Neural cell (in vitro differentiated cells): Measurements from ENCODE around the gene CPT2. TPM values are rescaled to one million over a fixed set of nuclear protein-coding genes. Genes with fewer than 3 reads are reported as not detected.

Experiments
- H2AFZ ChIP-seq: fragments of 200-600, 300-800 bp; sonication (generic), shearing (Covaris generic); 2 replicates; pipeline ENCODE4 v1.6.0; 2014; ENCODE audit warnings: low read depth, mild to moderate bottlenecking, antibody characterized with exemption, low read length, moderate library complexity
- H3F3A ChIP-seq: fragments of 200-600 bp; shearing (Covaris generic); 2 replicates; pipeline ENCODE4 v1.6.1; 2016; ENCODE audit warnings: mild to moderate bottlenecking, moderate library complexity, mixed read lengths, antibody characterized with exemption, low read length; ENCODE audit not compliant: insufficient read depth, poor library complexity, severe bottlenecking
- H3K27ac ChIP-seq: fragments of 200-600, 300-800 bp; sonication (generic), shearing (Covaris generic); 2 replicates; pipeline ENCODE4 v1.5.1; 2014; ENCODE audit warnings: mild to moderate bottlenecking, low read length, moderate library complexity
- H3K27me3 ChIP-seq: fragments of 300-800, 200-600 bp; sonication (generic), shearing (Covaris generic); 2 replicates; pipeline ENCODE4 v1.6.0; 2014; ENCODE audit warnings: mild to moderate bottlenecking, low read depth, low read length, moderate library complexity; ENCODE audit not compliant: insufficient read depth
- H3K36me3 ChIP-seq: fragments of 300-800, 200-600 bp; sonication (generic), shearing (Covaris generic); 2 replicates; pipeline ENCODE4 v1.5.1; 2014; ENCODE audit warnings: mild to moderate bottlenecking, antibody characterized with exemption, low read length, moderate library complexity; ENCODE audit not compliant: insufficient read depth
- H3K4me2 ChIP-seq: fragments of 300-800, 200-600 bp; sonication (generic), shearing (Covaris generic); 2 replicates; pipeline ENCODE4 v1.6.0; 2014; ENCODE audit warnings: mild to moderate bottlenecking, low read length
- H3K4me3 ChIP-seq: fragments of 300-800, 200-600 bp; sonication (generic), shearing (Covaris generic); 2 replicates; pipeline ENCODE4 v1.5.1; 2014; ENCODE audit warnings: mild to moderate bottlenecking, low read length, moderate library complexity
- H3K79me2 ChIP-seq: fragments of 200-600 bp; shearing (Covaris generic); replicated peaks from 2 replicates; pipeline ENCODE4 v1.6.0; 2014; ENCODE audit warnings: mild to moderate bottlenecking, low read length, moderate library complexity; ENCODE audit not compliant: insufficient read depth
- H3K9ac ChIP-seq: fragments of 300-800, 200-600 bp; sonication (generic), shearing (Covaris generic); 2 replicates; pipeline ENCODE4 v1.6.1; 2016; ENCODE audit warnings: mild to moderate bottlenecking, low read length, mixed read lengths
- H3K9me2 ChIP-seq: fragments of 200-600 bp; shearing (Covaris generic); 2 replicates; pipeline ENCODE4 v1.6.1; 2016; ENCODE audit warnings: mild to moderate bottlenecking, low read length, mixed read lengths; ENCODE audit not compliant: insufficient read depth
- H3K9me3 ChIP-seq: fragments of 200-600, 300-800 bp; sonication (generic), shearing (Covaris generic); 2 replicates; pipeline ENCODE4 v1.6.1; 2016; ENCODE audit warnings: mild to moderate bottlenecking, mixed run types, low read length, moderate library complexity, mixed read lengths
- H4K20me1 ChIP-seq: fragments of 200-600 bp; shearing (Covaris generic); 2 replicates; pipeline ENCODE4 v1.6.1; 2016; ENCODE audit warnings: mild to moderate bottlenecking, mixed run types; ENCODE audit not compliant: insufficient read depth
- EP300 ChIP-seq: fragments of 450-650 bp; conservative IDR thresholded peaks from 2 replicates; pipeline ENCODE4 v1.6.1; 2014; ENCODE audit warnings: antibody characterized with exemption, mild to moderate bottlenecking, moderate library complexity; ENCODE audit not compliant: poor library complexity, severe bottlenecking
- EZH2 ChIP-seq: fragments of 200-600, 300-800 bp; shearing (Covaris generic), sonication (generic); IDR thresholded peaks from 2 replicates; pipeline ENCODE4 v1.6.1; 2014; ENCODE audit warnings: antibody characterized with exemption, low read length, borderline replicate concordance, mild to moderate bottlenecking; ENCODE audit not compliant: insufficient read depth, poor library complexity, severe bottlenecking
- MXI1 ChIP-seq: fragments of 450-650 bp; conservative IDR thresholded peaks from 2 replicates; pipeline ENCODE4 v1.6.1; 2014; ENCODE audit warnings: antibody characterized with exemption, mild to moderate bottlenecking; ENCODE audit not compliant: poor library complexity, severe bottlenecking
- POLR2AphosphoS5 ChIP-seq: IDR thresholded peaks from 2 replicates; pipeline ENCODE4 v1.6.1; 2012
- RAD21 ChIP-seq: fragments of 450-650 bp; conservative IDR thresholded peaks from 2 replicates; pipeline ENCODE4 v1.6.1; 2014; ENCODE audit warnings: antibody characterized with exemption, mild to moderate bottlenecking, moderate library complexity
- SMC3 ChIP-seq: fragments of 450-650 bp; conservative IDR thresholded peaks from 2 replicates; pipeline ENCODE4 v1.6.1; 2014; ENCODE audit warnings: antibody characterized with exemption, mild to moderate bottlenecking, moderate library complexity; ENCODE audit not compliant: poor library complexity
- TAF1 ChIP-seq: IDR thresholded peaks from 2 replicates; pipeline ENCODE4 v1.6.1; 2012; ENCODE audit warnings: low read depth
- polyA plus RNA-seq: library from polyadenylated mRNA; depleted of rRNA; stranded (reverse); fragments of >200 nt; gene quantifications from 2 replicates; pipeline ENCODE4 v1.2.3, GENCODE V29; 2014
- TF ChIP-seq, protein P1 (sequence below): IDR thresholded peaks from 2 replicates; pipeline ENCODE4 v1.6.1; 2012; ENCODE audit warnings: borderline replicate concordance
- TF ChIP-seq, protein P2 (sequence below): fragments of 450-650 bp; IDR thresholded peaks from 2 replicates; pipeline ENCODE4 v1.5.1; 2014; ENCODE audit warnings: antibody characterized with exemption, mild to moderate bottlenecking, moderate library complexity; ENCODE audit not compliant: poor library complexity, severe bottlenecking

The CPT2 gene
- polyA plus RNA-seq, 1 donor from 2014 or later: 5.3 TPM

DNA sequence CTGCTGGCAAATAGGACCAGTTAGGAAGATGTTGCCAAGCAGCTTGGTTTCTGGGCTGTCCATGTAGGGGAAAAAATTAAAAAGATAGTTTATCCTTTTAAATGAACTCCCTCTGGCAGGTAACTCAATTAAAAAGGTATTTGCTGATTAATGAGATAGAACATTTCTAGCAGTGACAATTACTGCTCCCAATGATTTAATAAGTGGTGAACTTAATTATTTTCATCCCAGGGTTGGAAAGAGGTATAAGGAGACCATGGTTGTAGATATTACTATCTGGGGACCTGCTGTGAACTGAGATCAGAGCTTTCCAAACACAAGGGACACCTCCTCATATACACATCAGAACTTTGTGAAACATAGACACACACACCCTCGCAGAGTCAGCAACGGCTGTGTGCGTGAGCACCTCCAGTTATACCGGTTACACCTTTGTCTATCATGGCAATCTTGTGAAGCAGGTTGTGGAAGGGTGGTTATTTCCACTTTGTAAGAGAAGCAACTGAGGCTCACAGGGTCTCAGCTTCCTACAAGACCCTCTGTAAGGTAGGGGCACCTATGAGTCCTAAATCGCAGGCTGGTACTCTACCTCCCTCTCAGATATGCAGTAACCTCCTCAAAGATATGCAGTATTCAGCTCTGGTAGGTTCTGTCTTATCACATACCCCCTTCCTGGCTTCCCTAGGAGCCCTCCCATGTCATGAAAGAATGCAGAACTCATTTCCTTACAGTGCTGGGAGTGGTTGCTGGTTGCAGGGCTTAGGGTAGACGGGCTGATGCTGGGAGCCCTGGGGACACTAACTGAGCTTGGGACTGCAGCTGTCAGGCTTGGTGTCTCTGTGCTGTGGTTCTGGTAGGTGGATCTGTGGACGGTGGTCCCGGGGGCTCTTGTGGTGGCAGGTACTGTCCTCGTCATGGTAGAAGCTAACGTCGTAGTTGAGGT lies 60.2 kb downstream of the CPT2 start:
- Histone ChIP-seq H3K4me2 (no peak overlapping the region), H3K9ac (no peak overlapping the region), H3K9me3 (no peaks in the 10 kb centered on the region), H4K20me1 (no peaks in the 10 kb centered on the region), H3K9me2 (no peaks in the 10 kb centered on the region), H2AFZ (no peak overlapping the region), H3K4me3 (no peak overlapping the region), H3F3A (no peaks in the 10 kb centered on the region), H3K79me2 (no peaks in the 10 kb centered on the region), H3K27me3 (no peaks in the 10 kb centered on the region), H3K36me3 (peaks cover 7% of the 10 kb centered on the region), H3K27ac (no peak overlapping the region)
- TF ChIP-seq, protein P1, sequence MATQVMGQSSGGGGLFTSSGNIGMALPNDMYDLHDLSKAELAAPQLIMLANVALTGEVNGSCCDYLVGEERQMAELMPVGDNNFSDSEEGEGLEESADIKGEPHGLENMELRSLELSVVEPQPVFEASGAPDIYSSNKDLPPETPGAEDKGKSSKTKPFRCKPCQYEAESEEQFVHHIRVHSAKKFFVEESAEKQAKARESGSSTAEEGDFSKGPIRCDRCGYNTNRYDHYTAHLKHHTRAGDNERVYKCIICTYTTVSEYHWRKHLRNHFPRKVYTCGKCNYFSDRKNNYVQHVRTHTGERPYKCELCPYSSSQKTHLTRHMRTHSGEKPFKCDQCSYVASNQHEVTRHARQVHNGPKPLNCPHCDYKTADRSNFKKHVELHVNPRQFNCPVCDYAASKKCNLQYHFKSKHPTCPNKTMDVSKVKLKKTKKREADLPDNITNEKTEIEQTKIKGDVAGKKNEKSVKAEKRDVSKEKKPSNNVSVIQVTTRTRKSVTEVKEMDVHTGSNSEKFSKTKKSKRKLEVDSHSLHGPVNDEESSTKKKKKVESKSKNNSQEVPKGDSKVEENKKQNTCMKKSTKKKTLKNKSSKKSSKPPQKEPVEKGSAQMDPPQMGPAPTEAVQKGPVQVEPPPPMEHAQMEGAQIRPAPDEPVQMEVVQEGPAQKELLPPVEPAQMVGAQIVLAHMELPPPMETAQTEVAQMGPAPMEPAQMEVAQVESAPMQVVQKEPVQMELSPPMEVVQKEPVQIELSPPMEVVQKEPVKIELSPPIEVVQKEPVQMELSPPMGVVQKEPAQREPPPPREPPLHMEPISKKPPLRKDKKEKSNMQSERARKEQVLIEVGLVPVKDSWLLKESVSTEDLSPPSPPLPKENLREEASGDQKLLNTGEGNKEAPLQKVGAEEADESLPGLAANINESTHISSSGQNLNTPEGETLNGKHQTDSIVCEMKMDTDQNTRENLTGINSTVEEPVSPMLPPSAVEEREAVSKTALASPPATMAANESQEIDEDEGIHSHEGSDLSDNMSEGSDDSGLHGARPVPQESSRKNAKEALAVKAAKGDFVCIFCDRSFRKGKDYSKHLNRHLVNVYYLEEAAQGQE: no peak
- TF ChIP-seq RAD21 (no peak), TAF1 (no peak), SMC3 (no peak), EZH2 (no peak), EP300 (no peak), MXI1 (no peak)
- TF ChIP-seq, protein P2, sequence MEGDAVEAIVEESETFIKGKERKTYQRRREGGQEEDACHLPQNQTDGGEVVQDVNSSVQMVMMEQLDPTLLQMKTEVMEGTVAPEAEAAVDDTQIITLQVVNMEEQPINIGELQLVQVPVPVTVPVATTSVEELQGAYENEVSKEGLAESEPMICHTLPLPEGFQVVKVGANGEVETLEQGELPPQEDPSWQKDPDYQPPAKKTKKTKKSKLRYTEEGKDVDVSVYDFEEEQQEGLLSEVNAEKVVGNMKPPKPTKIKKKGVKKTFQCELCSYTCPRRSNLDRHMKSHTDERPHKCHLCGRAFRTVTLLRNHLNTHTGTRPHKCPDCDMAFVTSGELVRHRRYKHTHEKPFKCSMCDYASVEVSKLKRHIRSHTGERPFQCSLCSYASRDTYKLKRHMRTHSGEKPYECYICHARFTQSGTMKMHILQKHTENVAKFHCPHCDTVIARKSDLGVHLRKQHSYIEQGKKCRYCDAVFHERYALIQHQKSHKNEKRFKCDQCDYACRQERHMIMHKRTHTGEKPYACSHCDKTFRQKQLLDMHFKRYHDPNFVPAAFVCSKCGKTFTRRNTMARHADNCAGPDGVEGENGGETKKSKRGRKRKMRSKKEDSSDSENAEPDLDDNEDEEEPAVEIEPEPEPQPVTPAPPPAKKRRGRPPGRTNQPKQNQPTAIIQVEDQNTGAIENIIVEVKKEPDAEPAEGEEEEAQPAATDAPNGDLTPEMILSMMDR: no peak

DNA sequence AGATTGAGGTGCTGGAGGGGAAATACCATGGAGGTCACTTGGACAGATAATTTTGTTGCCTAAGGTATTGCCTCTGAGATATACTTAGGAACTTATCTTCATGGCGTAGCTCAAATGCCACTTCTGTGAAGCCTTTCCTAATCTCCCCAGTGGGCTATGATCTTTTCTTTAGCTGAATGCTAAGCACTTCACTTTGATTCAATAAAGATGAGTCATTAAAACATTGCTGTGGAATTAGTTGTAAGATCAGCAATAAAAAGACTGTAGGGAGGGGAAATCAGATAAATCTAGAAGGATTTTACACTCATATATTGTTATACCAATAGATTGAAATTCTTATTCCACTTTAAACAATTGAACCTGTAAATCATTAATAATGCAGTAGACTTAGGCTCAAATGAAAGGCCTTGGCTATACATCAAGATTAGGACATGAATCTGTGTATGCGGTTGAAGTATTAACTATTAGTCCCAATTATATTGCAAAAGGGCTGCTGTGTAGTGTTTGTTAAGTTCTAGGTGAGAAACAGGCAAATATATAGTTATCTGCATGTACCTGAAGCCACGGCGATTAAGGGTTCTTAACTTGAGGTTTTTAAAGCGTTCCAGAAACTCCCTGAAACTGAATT lies 60.9 kb downstream of the CPT2 start:
- Histone ChIP-seq H3K9ac (no peak overlapping the region), H3K9me3 (no peaks in the 10 kb centered on the region), H3K27me3 (no peaks in the 10 kb centered on the region), H4K20me1 (no peaks in the 10 kb centered on the region), H3K9me2 (no peaks in the 10 kb centered on the region), H3K4me2 (no peak overlapping the region), H2AFZ (no peak overlapping the region), H3K27ac (no peak overlapping the region), H3K36me3 (peaks cover 7% of the 10 kb centered on the region), H3K79me2 (no peaks in the 10 kb centered on the region), H3F3A (no peaks in the 10 kb centered on the region), H3K4me3 (no peak overlapping the region)
- TF ChIP-seq, protein P2: no peak
- no peak for TF ChIP-seq POLR2AphosphoS5
- no peak for TF ChIP-seq EP300
- no peak for TF ChIP-seq MXI1
- TF ChIP-seq, protein P1: no peak
- no peak for TF ChIP-seq SMC3
- TF ChIP-seq RAD21: no peak
- TF ChIP-seq EZH2: no peak
- TF ChIP-seq TAF1: no peak
